Activated B cell treated with CpG ODN at 0.5 μM for 24 hours (primary cell): ENCODE data around the gene RPS24. TPM values are rescaled to one million over a fixed set of nuclear protein-coding genes. Genes with fewer than 3 reads are reported as not detected.
"Not testable (repeated sequence)": the region's sequence is repeated elsewhere in the genome, so short reads cannot be mapped to it uniquely, and the experiment has no call there.

ENCODE experiments used
- ATAC-seq: fragments of 200-7000 bp; cut with Tn5 transposase; one replicate; pipeline ENCODE4 v1.10.0; 2021; ENCODE audit warnings: low read depth, mild to moderate bottlenecking, moderate library complexity
- CTCF ChIA-PET: fragments of 350-600 bp; sonication (Branson Sonifier 250); formaldehyde crosslinking; loops from one replicate; lab custom pipeline; 2021; ENCODE audit warnings: antibody characterized with exemption; lab: Charles Lee
- POLR2A ChIA-PET: fragments of 350-600 bp; sonication (Branson Sonifier 250); formaldehyde crosslinking; loops from one replicate; lab custom pipeline; 2021; ENCODE audit warnings: antibody characterized with exemption; lab: Charles Lee
- DNase-seq: peaks from one replicate; pipeline ENCODE4 v3.0.0; 2022
- H3K27ac Mint-ChIP-seq: one replicate; pipeline ENCODE4 v1.8.0; 2020; ENCODE audit warnings: mixed read lengths
- H3K27me3 Mint-ChIP-seq: one replicate; pipeline ENCODE4 v1.8.0; 2021; ENCODE audit warnings: mixed read lengths
- H3K36me3 Mint-ChIP-seq: one replicate; pipeline ENCODE4 v1.8.0; 2021; ENCODE audit warnings: low read depth, mixed read lengths
- H3K4me1 Mint-ChIP-seq: one replicate; pipeline ENCODE4 v1.8.0; 2021; ENCODE audit warnings: mixed read lengths
- H3K4me3 Mint-ChIP-seq: one replicate; pipeline ENCODE4 v1.8.0; 2020; ENCODE audit warnings: mild to moderate bottlenecking, mixed read lengths
- H3K9me3 Mint-ChIP-seq: one replicate; pipeline ENCODE4 v1.8.0; 2020; ENCODE audit warnings: mixed read lengths
- intact Hi-C: fragments of 100-400 bp; cut with micrococcal nuclease; formaldehyde crosslinking; loops from one replicate; pipeline ENCODE4 v1.15.1; 2024
- total RNA-seq: library from RNA; stranded (reverse); gene quantifications from 2 replicates; pipeline ENCODE4 v1.2.3, GENCODE V29; 2022
- TF ChIP-seq, protein P1 (sequence below): fragments of 200-600 bp; IDR thresholded peaks from one replicate; pipeline ENCODE4 v1.8.0; 2022; ENCODE audit warnings: antibody characterized with exemption, mild to moderate bottlenecking

RPS24 gene
- total RNA-seq, 1 donor from 2014 or later = 2,004 TPM

DNA sequence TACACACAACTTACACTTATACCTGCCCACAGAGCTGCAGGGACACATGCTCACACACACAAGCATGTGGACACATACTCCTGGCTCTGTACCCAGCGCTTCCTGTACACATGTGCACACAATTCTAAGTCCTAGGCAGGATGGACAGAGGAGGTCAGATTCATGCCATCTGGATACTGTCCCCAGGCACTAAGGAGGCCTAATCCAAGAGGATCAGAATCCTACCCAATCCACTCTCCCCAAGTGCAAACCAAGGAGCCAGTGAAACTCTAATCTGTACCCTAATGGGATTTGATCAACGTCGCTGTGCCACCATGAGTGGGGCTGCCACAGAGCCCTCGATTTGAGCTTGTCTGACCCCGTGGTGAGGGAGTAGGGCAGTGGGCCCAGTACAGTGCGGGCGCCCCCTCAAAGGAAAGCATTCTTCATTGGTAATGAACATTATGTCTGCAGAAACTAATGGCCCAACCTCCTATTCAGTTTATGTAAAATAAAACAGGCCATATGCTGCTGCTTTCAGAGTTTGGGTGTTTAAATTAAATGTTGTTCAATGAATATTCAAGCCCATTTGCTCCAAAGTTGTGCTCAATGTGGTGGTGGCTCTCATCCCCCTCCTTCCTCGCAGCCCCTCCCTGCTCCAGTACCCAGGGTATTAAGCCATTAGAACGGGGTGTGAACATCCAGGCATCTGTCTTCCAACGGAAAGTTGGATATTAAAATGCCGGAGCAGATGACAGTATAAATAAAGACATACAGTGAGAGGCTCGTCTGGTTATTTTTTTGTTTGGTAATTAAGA is 26.4 kb downstream of the RPS24 start:
- TF ChIP-seq, protein P1, sequence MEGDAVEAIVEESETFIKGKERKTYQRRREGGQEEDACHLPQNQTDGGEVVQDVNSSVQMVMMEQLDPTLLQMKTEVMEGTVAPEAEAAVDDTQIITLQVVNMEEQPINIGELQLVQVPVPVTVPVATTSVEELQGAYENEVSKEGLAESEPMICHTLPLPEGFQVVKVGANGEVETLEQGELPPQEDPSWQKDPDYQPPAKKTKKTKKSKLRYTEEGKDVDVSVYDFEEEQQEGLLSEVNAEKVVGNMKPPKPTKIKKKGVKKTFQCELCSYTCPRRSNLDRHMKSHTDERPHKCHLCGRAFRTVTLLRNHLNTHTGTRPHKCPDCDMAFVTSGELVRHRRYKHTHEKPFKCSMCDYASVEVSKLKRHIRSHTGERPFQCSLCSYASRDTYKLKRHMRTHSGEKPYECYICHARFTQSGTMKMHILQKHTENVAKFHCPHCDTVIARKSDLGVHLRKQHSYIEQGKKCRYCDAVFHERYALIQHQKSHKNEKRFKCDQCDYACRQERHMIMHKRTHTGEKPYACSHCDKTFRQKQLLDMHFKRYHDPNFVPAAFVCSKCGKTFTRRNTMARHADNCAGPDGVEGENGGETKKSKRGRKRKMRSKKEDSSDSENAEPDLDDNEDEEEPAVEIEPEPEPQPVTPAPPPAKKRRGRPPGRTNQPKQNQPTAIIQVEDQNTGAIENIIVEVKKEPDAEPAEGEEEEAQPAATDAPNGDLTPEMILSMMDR = no peak
- CTCF ChIA-PET = interaction anchor here (0.6 kb wide), 1 partner anchor 11 kb away, joined by 3 read pairs; no protein-coding TSS in a partner anchor

DNA sequence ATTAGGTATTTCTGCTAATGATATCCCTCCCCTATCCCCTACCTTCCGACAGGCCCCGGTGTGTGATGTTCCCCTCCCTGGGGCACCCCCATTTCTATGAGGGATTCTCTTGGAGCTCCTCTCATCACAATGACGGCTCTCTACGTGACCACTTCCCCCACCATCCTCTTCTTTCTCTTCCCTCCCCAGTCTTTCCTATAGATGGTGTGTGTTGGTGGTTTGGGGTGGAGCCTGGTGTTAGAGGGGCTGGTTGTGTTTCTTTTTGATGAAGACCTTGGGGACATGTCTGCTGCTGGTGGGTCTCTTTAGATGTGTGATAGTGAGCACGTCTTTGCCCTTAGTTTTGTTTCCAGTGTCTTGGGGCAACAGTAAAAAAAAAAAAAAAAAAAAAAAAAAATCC is 28.6 kb downstream of the RPS24 start:
- Mint-ChIP-seq H3K27me3 (no peaks in the 10 kb centered on the region), H3K27ac (no peak overlapping the region), H3K4me3 (no peak overlapping the region), H3K4me1 (no peaks in the 10 kb centered on the region), H3K36me3 (no peaks in the 10 kb centered on the region), H3K9me3 (no peaks in the 10 kb centered on the region)
- POLR2A ChIA-PET = no interaction called here
- TF ChIP-seq, protein P1 = no peak
- DNase-seq (no peak), ATAC-seq (no peak)
- CTCF ChIA-PET = no interaction called here
- intact Hi-C loops = no loop called here

More for the DNA sequence above, 26.4 kb downstream of the RPS24 start:
- Mint-ChIP-seq H3K4me3 (no peak overlapping the region), H3K27ac (no peak overlapping the region), H3K9me3 (no peaks in the 10 kb centered on the region), H3K27me3 (no peaks in the 10 kb centered on the region), H3K36me3 (peaks cover 1% of the 10 kb centered on the region), H3K4me1 (no peaks in the 10 kb centered on the region)
- POLR2A ChIA-PET = no interaction called here
- ATAC-seq (no peak), DNase-seq (no peak)
- intact Hi-C loops = no loop called here

GRCh38 chr10:78063236-78063635 is 29.6 kb downstream of the RPS24 start:
- TF ChIP-seq, protein P1 = no peak
- no peaks in the 10 kb centered on the region for H3K36me3 Mint-ChIP-seq
- no peaks in the 10 kb centered on the region for H3K27me3 Mint-ChIP-seq
- H3K27ac Mint-ChIP-seq = no peak overlapping the region
- H3K4me3 Mint-ChIP-seq = no peak overlapping the region
- ChIA-PET POLR2A (no interaction called here), CTCF (no interaction called here)
- intact Hi-C loops = no loop called here
- DNase-seq (no peak), ATAC-seq (no peak)
- H3K4me1 Mint-ChIP-seq = no peaks in the 10 kb centered on the region
- H3K9me3 Mint-ChIP-seq = no peaks in the 10 kb centered on the region

- H3K27ac Mint-ChIP-seq, CTCF ChIA-PET, H3K36me3 Mint-ChIP-seq, POLR2A ChIA-PET, H3K4me1 Mint-ChIP-seq, H3K9me3 Mint-ChIP-seq, H3K27me3 Mint-ChIP-seq, ATAC-seq, DNase-seq, H3K4me3 Mint-ChIP-seq, intact Hi-C loops: not testable (repeated sequence)
Observed at GRCh38 chr10:78064919-78065318, 31.3 kb downstream of the RPS24 start.

DNA sequence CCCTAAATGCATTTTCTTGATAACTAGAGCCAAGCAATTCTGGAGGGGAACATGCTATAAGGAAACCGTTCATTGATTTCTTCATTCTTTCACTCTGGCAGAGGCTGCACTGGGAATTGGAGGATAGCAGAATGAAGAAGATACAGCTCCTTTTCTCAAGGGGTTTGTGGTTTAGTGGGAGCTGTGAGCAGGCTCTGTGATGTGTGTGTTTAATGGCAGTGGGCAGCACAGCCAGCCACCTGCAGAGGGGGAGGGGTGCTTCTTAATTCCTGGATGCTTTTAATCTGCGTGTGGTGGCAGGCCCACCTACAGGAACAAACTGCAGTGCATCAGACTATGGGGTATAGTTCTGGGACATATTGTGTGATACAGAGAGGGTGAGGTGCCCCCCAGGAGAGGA is 31.9 kb downstream of the RPS24 start:
- Mint-ChIP-seq H3K27me3 (no peaks in the 10 kb centered on the region), H3K4me3 (no peak overlapping the region), H3K36me3 (no peaks in the 10 kb centered on the region), H3K9me3 (no peaks in the 10 kb centered on the region), H3K4me1 (no peaks in the 10 kb centered on the region), H3K27ac (no peak overlapping the region)
- ChIA-PET POLR2A (no interaction called here), CTCF (no interaction called here)
- TF ChIP-seq, protein P1 = no peak
- ATAC-seq (no peak), DNase-seq (no peak)
- intact Hi-C loops = no loop called here
